ENCODE results near the gene SKAP1.
"Not testable (repeated sequence)": the region's sequence is repeated elsewhere in the genome, so short reads cannot be mapped to it uniquely, and the experiment has no call there.

SKAP1 gene

DNA sequence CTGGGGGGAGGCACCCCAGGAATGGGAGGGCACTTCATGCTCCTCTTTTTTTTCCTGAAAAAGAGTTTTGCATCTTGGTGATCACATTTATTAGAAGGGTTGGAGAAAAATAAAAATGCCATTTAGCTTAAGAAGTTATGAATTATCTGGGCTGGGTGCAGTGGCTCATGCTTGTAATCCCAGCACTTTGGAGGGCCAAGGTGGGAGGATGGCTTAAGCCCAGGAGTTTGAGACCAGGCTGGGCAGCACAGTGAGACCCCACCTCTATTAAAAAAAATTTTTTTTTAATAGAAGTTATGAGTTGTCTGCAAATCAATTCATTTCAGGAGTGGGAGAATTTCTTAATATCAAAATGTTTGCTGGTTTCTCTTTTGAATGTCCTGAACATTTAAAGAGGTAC, 219.0 kb downstream of the SKAP1 start:
- ATAC-seq (replicated peaks; ENCODE audit: extremely low read depth, poor library complexity, severe bottlenecking) (no peak), DNase-seq (ENCODE audit: low spot score in 2 of 2) (no peak)
- H3K4me3 Mint-ChIP-seq, result no peak overlapping the region
- peaks cover 41% of the 10 kb centered on the region for H3K4me1 Mint-ChIP-seq
- H3K27me3 Mint-ChIP-seq, result no peaks in the 10 kb centered on the region
- peaks cover 3% of the 10 kb centered on the region for H3K36me3 Mint-ChIP-seq (ENCODE audit: insufficient read depth)
- no peak overlapping the region for H3K27ac Mint-ChIP-seq (ENCODE audit: low read depth)
- no peaks in the 10 kb centered on the region for H3K9me3 Mint-ChIP-seq

DNA sequence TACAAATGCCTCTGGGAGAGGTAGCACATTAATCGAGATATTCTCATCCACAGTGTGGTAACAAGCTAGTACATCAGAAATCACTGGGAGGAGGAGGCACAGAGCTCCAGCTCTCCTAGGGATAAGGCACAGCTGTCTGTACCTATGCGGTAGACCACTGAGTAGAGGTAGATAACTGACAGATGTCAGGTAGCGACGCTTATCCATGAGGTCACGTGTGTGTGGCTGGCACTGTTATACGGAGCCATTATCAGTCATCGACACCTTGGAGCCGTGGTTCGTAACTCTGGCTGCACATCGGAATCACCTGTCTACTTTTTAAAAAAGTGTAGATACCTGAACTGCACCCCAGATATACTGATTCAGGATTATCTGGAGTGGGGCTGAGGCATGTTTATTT, 220.0 kb downstream of the SKAP1 start:
- Mint-ChIP-seq H3K4me1 (peaks cover 46% of the 10 kb centered on the region), H3K4me3 (no peak overlapping the region), H3K9me3 (no peaks in the 10 kb centered on the region), H3K27ac (ENCODE audit: low read depth) (no peak overlapping the region), H3K36me3 (ENCODE audit: insufficient read depth) (peaks cover 6% of the 10 kb centered on the region), H3K27me3 (no peaks in the 10 kb centered on the region)
- ATAC-seq (replicated peaks; ENCODE audit: extremely low read depth, poor library complexity, severe bottlenecking) (no peak), DNase-seq (ENCODE audit: low spot score in 2 of 2) (no peak)

DNA sequence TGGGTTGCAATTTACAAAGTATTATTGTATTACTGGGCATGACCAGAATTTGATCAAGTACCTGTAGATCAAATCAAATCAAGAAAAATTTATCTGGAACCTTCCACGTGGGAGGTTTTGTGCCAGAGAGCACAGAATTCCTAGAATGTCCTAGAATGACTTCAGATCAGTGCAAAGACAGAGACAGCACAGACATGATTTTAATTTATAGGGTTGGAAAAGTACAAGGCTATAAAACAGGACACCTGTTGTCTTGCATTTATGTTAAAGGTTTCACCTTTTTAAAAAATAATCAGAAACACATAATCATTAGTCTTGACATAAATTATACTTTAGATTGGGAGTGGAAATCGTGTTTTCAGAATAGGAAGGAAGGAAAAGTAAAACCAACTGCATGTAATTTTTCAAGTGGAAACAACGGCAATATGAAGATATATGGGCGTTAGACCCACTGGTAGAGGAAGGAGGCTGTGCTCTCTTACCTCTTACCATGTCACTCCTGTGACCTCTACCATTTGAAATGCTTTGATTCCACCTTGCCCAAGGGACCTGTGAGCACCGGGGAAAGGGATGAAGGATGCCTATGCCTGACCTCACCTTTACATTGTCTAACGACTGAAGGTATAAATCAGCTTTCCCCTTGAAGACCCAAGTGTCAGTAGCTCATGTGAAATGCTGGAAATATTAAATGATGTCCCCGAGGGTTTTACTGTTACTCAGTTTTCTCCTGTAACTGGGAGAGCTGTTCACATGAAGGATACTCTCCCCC, 222.1 kb downstream of the SKAP1 start:
- H3K27ac Mint-ChIP-seq (ENCODE audit: low read depth), result peak overlapping the region; percentile 35
- no peak overlapping the region for H3K4me3 Mint-ChIP-seq
- ATAC-seq (replicated peaks; ENCODE audit: extremely low read depth, poor library complexity, severe bottlenecking) (no peak), DNase-seq (ENCODE audit: low spot score in 2 of 2) (no peak)
- no peaks in the 10 kb centered on the region for H3K27me3 Mint-ChIP-seq
- peaks cover 47% of the 10 kb centered on the region for H3K4me1 Mint-ChIP-seq
- peaks cover 14% of the 10 kb centered on the region for H3K36me3 Mint-ChIP-seq (ENCODE audit: insufficient read depth)
- H3K9me3 Mint-ChIP-seq, result no peaks in the 10 kb centered on the region

DNA sequence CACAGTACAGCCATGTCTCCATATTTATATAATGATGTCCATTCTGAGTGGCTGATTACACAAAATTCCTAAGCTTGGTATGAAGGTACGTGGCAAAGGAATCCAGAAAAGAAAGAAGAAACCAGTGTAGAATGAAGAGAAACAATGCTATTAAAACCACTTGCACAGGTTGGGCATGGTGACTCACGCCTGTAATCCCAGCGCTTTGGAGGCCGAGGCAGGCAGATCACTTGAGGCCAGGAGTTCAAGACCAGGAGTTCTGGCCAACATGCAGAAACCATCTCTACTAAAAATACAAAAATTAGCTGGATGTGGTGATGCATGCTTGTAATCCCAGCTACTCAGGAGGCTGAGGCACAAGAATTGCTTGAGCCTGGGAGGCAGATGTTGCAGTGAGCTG, 223.0 kb downstream of the SKAP1 start:
- ATAC-seq (replicated peaks; ENCODE audit: extremely low read depth, poor library complexity, severe bottlenecking); H3K27me3 Mint-ChIP-seq; H3K27ac Mint-ChIP-seq (ENCODE audit: low read depth): not testable (repeated sequence)

DNA sequence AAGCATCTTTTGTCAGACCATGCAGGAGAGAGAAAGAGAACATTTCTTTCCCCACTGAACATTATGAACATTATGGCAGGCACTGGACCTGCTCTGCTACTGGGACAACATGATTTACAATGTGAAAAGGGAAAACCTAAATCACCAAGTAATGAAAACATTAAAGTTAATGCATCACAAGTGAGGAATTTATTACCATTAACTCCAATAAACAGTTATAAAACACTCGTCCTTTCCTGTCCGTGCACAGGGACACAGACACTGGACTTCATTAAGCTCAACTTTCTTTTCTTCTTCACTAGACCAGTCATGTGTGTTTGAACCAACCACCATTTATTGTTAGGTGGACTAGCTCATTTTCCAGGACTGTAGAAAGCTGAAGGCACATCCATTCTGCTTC, 227.1 kb downstream of the SKAP1 start:
- Mint-ChIP-seq H3K4me3 (no peak overlapping the region), H3K27me3 (no peaks in the 10 kb centered on the region), H3K27ac (ENCODE audit: low read depth) (peak overlapping the region; percentile 30), H3K9me3 (no peaks in the 10 kb centered on the region), H3K4me1 (peaks cover 35% of the 10 kb centered on the region), H3K36me3 (ENCODE audit: insufficient read depth) (peaks cover 23% of the 10 kb centered on the region)
- DNase-seq (ENCODE audit: low spot score in 2 of 2) (no peak), ATAC-seq (replicated peaks; ENCODE audit: extremely low read depth, poor library complexity, severe bottlenecking) (no peak)

More for the DNA sequence above, 223.0 kb downstream of the SKAP1 start:
- H3K4me3 Mint-ChIP-seq; DNase-seq (ENCODE audit: low spot score in 2 of 2); H3K9me3 Mint-ChIP-seq: not testable (repeated sequence)
- H3K4me1 Mint-ChIP-seq, result peaks cover 47% of the 10 kb centered on the region
- peaks cover 15% of the 10 kb centered on the region for H3K36me3 Mint-ChIP-seq (ENCODE audit: insufficient read depth)

DNA sequence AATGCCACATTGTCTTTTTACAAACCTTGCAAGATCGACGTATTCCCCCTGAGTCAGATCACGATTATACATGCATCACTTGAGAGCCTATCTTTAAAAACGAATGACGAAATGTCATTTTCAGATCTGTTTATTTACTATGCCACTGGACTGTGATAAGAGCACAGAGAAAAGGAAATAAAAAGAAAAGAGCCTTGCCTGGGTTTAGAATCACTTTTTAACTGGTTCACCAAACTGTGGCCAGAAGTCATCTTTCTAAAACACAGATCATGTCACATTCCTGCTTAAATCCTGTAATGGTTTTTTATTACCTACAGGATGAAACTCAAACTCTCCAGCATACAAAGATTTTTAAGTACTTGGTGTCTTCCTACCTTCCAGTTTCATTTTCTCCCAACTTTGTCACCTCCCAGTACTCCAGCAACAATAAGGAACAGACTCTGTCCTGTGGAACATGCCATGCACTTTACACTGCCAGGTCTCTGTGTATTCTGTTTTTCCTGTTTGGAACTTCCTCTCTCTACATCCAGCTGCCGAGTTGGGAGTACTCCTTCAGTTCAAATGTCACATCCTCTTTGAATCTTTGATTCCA, 231.0 kb downstream of the SKAP1 start:
- no peaks in the 10 kb centered on the region for H3K9me3 Mint-ChIP-seq
- no peaks in the 10 kb centered on the region for H3K27me3 Mint-ChIP-seq
- H3K36me3 Mint-ChIP-seq (ENCODE audit: insufficient read depth), result peaks cover 37% of the 10 kb centered on the region
- H3K4me3 Mint-ChIP-seq, result no peak overlapping the region
- peaks cover 34% of the 10 kb centered on the region for H3K4me1 Mint-ChIP-seq
- ATAC-seq (replicated peaks; ENCODE audit: extremely low read depth, poor library complexity, severe bottlenecking) (no peak), DNase-seq (ENCODE audit: low spot score in 2 of 2) (no peak)
- peak overlapping the region; percentile 4 for H3K27ac Mint-ChIP-seq (ENCODE audit: low read depth)

DNA sequence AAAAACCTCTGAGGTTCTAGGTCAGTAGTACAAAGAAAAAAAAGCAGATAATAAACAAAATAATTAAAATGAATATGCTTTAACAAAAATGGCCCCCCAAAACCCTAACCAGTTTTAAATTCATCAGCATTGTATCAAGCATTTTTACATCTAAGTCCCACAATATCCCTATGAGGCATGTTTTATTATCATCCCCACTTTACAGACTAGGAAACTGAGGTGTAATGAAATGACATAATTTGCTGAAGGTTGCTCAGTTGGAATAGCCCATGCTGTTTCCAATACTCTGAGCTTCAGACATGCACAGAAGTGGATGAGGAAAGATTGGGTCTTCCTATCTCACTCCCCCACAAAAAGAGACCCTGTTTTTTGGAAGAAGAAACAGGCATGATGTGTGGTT, 234.1 kb downstream of the SKAP1 start:
- H3K9me3 Mint-ChIP-seq, result no peaks in the 10 kb centered on the region
- H3K4me1 Mint-ChIP-seq, result peaks cover 36% of the 10 kb centered on the region
- no peak overlapping the region for H3K27ac Mint-ChIP-seq (ENCODE audit: low read depth)
- DNase-seq (ENCODE audit: low spot score in 2 of 2) (no peak), ATAC-seq (replicated peaks; ENCODE audit: extremely low read depth, poor library complexity, severe bottlenecking) (no peak)
- H3K4me3 Mint-ChIP-seq, result no peak overlapping the region
- no peaks in the 10 kb centered on the region for H3K27me3 Mint-ChIP-seq
- peaks cover 41% of the 10 kb centered on the region for H3K36me3 Mint-ChIP-seq (ENCODE audit: insufficient read depth)

DNA sequence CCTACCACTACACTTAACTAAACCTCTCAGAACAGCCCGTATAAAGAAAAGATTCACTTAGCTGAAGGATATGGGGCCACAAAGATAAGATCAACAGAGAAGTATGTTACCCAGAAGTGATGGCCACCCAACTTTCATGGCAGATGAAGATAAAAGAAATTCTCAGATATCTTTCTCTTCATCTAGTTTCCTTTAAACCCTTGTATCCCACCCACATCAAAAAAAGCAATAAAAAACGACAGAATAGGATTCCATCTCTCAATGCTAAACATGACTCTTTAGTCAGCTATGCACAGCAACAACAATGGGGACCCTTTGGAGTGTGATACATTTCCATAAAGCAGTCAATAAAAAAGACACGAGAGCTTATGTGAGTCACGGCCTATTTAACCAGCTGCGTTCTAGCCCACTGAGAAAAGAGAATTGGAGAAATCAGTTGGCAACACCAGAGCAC, 235.9 kb downstream of the SKAP1 start:
- H3K4me3 Mint-ChIP-seq, result no peak overlapping the region
- peaks cover 43% of the 10 kb centered on the region for H3K36me3 Mint-ChIP-seq (ENCODE audit: insufficient read depth)
- H3K27ac Mint-ChIP-seq (ENCODE audit: low read depth), result no peak overlapping the region
- H3K9me3 Mint-ChIP-seq, result no peaks in the 10 kb centered on the region
- ATAC-seq (replicated peaks; ENCODE audit: extremely low read depth, poor library complexity, severe bottlenecking) (no peak), DNase-seq (ENCODE audit: low spot score in 2 of 2) (no peak)
- no peaks in the 10 kb centered on the region for H3K27me3 Mint-ChIP-seq
- peaks cover 25% of the 10 kb centered on the region for H3K4me1 Mint-ChIP-seq

DNA sequence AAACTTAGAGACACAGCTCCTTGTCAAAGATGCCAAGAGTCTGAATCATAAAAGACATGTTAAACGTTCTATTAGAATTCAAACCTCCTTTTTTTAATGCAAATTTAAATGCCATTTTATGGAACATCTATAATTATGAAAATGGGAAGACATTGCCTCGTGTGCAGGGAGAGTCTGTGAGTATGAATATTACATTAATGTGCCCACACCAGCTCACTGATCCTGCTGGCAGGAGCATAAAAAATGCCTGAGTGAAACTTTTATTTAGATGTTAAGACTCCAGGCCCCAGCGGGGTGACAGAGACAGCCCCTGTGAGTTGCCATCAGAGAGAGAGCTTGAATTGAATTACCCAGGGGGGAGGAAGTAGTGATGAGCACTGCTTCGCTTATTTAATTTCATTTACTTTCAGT, 237.7 kb downstream of the SKAP1 start:
- Mint-ChIP-seq H3K4me1 (peaks cover 24% of the 10 kb centered on the region), H3K4me3 (no peak overlapping the region), H3K9me3 (no peaks in the 10 kb centered on the region), H3K36me3 (ENCODE audit: insufficient read depth) (peaks cover 53% of the 10 kb centered on the region), H3K27ac (ENCODE audit: low read depth) (peak overlapping the region; percentile 8), H3K27me3 (no peaks in the 10 kb centered on the region)
- no peak for ATAC-seq (replicated peaks; ENCODE audit: extremely low read depth, poor library complexity, severe bottlenecking)
- no peak for DNase-seq (ENCODE audit: low spot score in 2 of 2)

DNA sequence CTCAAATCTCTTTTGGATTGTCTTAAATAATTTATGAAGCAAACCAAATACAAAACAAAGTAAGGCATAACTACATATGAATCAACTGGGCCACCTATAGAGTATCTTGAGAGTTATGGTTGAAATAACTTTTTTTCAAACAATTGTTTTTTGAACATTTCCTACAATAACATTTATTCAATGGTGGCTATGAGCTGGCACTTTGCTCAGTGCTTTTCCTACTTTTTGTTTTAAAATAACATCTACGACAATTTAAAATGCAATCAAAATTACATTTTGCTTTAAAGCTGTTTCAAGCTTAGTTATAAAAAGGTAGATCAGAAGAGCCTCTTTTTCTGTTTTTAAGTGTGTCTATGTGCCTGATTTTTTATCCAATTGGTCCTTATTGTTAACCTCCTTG, 238.7 kb downstream of the SKAP1 start:
- DNase-seq (ENCODE audit: low spot score in 2 of 2), result no peak
- H3K27ac Mint-ChIP-seq (ENCODE audit: low read depth), result no peak overlapping the region
- no peak overlapping the region for H3K4me3 Mint-ChIP-seq
- peaks cover 24% of the 10 kb centered on the region for H3K4me1 Mint-ChIP-seq
- ATAC-seq (replicated peaks; ENCODE audit: extremely low read depth, poor library complexity, severe bottlenecking), result no peak
- no peaks in the 10 kb centered on the region for H3K9me3 Mint-ChIP-seq
- H3K27me3 Mint-ChIP-seq, result no peaks in the 10 kb centered on the region
- H3K36me3 Mint-ChIP-seq (ENCODE audit: insufficient read depth), result peaks cover 53% of the 10 kb centered on the region

DNA sequence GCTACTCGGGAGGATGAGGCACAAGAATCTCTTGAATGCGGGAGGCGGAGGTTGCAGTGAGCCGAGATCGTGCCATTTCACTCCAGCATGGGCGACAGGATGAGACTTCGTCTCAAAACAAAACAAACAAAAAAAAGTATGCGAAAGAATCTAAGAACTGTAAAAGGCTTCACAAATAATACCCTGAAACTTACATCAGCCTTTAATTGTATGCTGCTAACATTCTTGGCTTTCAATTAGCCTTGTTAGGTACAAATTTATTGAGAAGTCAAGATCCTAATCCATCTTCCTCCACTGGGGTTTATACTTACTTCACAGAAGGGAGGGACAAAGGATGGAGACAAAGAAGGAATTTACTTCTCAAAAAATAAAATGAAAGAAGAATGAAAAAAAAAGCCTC, 239.1 kb downstream of the SKAP1 start:
- ATAC-seq (replicated peaks; ENCODE audit: extremely low read depth, poor library complexity, severe bottlenecking) (no peak), DNase-seq (ENCODE audit: low spot score in 2 of 2) (no peak)
- no peak overlapping the region for H3K27ac Mint-ChIP-seq (ENCODE audit: low read depth)
- H3K4me3 Mint-ChIP-seq, result no peak overlapping the region
- no peaks in the 10 kb centered on the region for H3K9me3 Mint-ChIP-seq
- H3K36me3 Mint-ChIP-seq (ENCODE audit: insufficient read depth), result peaks cover 56% of the 10 kb centered on the region
- H3K4me1 Mint-ChIP-seq, result peaks cover 24% of the 10 kb centered on the region
- H3K27me3 Mint-ChIP-seq, result no peaks in the 10 kb centered on the region

DNA sequence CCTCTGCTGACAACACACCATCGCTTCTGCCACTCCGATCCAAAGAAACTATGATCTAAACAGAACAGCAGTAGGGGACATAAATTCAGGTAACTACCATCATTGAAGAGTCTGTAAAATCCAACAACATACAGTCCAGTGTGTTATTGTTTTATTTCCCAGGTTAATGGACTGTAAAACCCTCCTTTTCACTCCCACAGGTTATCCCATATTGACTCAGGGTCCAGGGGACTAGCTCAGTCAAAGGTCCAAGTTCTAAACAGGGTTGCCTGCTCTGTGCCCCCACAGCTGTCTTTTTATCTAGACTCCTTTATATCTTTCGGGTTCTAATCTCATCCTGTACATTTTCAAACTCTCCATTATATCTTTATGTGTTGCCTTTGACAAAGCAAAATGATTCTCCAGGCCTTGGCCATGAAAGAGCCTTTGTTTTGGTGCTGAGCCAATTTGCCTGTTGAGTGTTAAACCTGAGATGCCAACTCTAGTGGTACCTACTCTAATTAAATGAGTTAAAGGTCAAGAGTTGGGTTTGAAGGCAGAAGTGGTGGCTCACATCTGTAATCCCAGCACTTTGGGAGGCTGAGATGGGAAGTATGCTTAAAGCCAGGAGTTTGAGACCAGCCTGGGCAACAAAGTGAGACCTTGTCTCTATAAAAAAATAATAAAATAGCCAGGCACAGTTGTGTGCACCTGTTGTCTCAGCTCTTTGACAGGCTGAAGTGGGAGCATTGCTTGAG, 242.0 kb downstream of the SKAP1 start:
- H3K27ac Mint-ChIP-seq (ENCODE audit: low read depth), result peak overlapping the region; percentile 58
- no peaks in the 10 kb centered on the region for H3K9me3 Mint-ChIP-seq
- no peak for DNase-seq (ENCODE audit: low spot score in 2 of 2)
- no peaks in the 10 kb centered on the region for H3K27me3 Mint-ChIP-seq
- H3K4me1 Mint-ChIP-seq, result peaks cover 11% of the 10 kb centered on the region
- H3K36me3 Mint-ChIP-seq (ENCODE audit: insufficient read depth), result peaks cover 62% of the 10 kb centered on the region
- no peak overlapping the region for H3K4me3 Mint-ChIP-seq
- ATAC-seq (replicated peaks; ENCODE audit: extremely low read depth, poor library complexity, severe bottlenecking), result no peak

DNA sequence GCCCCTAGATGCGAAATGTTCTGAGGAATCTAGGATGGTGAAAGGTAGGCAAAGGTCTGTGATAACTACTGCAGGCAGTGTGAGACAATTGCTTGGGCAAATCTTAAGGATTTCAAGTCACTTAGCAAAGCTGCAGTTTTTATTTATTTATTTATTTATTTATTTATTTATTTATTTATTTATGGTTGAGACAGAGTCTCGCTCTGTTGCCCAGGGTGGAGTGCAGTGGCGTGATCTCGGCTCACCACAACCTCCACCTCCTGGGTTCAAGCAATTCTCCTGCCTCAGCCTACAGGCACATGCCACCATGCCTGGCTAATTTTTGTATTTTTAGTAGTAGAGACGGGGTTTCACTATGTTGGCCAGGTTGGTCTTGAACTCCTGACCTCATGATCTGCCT, 243.7 kb downstream of the SKAP1 start:
- DNase-seq (ENCODE audit: low spot score in 2 of 2); ATAC-seq (replicated peaks; ENCODE audit: extremely low read depth, poor library complexity, severe bottlenecking); H3K27me3 Mint-ChIP-seq; H3K9me3 Mint-ChIP-seq; H3K4me3 Mint-ChIP-seq; H3K4me1 Mint-ChIP-seq: not testable (repeated sequence)
- Mint-ChIP-seq H3K27ac (ENCODE audit: low read depth) (peak overlapping the region; percentile 30), H3K36me3 (ENCODE audit: insufficient read depth) (peaks cover 71% of the 10 kb centered on the region)
